HG03108 (cell line): ENCODE measurements around the gene TRPM3.
"Not testable (repeated sequence)": the region's sequence is repeated elsewhere in the genome, so short reads cannot be mapped to it uniquely, and the experiment has no call there.

Source experiments
- ATAC-seq: cut with Tn5 transposase; IDR thresholded peaks from one replicate; pipeline ENCODE4 v1.9.1; 2021; ENCODE audit warnings: moderate library complexity; ENCODE audit not compliant: unreplicated experiment

Gene TRPM3

GRCh38 chr9:70784456-70784855 lies 337.0 kb downstream of the TRPM3 start:
- no peak for ATAC-seq

- no peak for ATAC-seq
These were observed 342.9 kb downstream of the TRPM3 start for GRCh38 chr9:70778568-70778967.

- ATAC-seq: no peak
These were observed 347.8 kb downstream of the TRPM3 start for GRCh38 chr9:70773579-70773978.

- no peak for ATAC-seq
These were observed 348.8 kb downstream of the TRPM3 start for GRCh38 chr9:70772601-70773000.

GRCh38 chr9:70765946-70766345 lies 355.5 kb downstream of the TRPM3 start:
- no peak for ATAC-seq

GRCh38 chr9:70761139-70761670 lies 360.2 kb downstream of the TRPM3 start:
- no peak for ATAC-seq

- no peak for ATAC-seq
These were observed 361.2 kb downstream of the TRPM3 start for GRCh38 chr9:70760228-70760627.

GRCh38 chr9:70753311-70753710 lies 368.1 kb downstream of the TRPM3 start:
- no peak for ATAC-seq

- no peak for ATAC-seq
These were observed 372.4 kb downstream of the TRPM3 start for GRCh38 chr9:70749066-70749465.

- no peak for ATAC-seq
These were observed 374.1 kb downstream of the TRPM3 start for GRCh38 chr9:70747261-70747718.

GRCh38 chr9:70746760-70747159 lies 374.7 kb downstream of the TRPM3 start:
- no peak for ATAC-seq

GRCh38 chr9:70746316-70746715 lies 375.1 kb downstream of the TRPM3 start:
- ATAC-seq: no peak

GRCh38 chr9:70724794-70725193 lies 396.6 kb downstream of the TRPM3 start:
- not testable (repeated sequence) for ATAC-seq

GRCh38 chr9:70724025-70724424 lies 397.4 kb downstream of the TRPM3 start:
- not testable (repeated sequence) for ATAC-seq

GRCh38 chr9:70706797-70707196 lies 414.6 kb downstream of the TRPM3 start:
- not testable (repeated sequence) for ATAC-seq

- ATAC-seq: no peak
These were observed 420.3 kb downstream of the TRPM3 start for GRCh38 chr9:70701163-70701562.

GRCh38 chr9:70696694-70697335 lies 424.6 kb downstream of the TRPM3 start:
- ATAC-seq: no peak

- ATAC-seq: no peak
These were observed 426.7 kb downstream of the TRPM3 start for GRCh38 chr9:70694758-70695157.

GRCh38 chr9:70693186-70693585 lies 428.2 kb downstream of the TRPM3 start:
- no peak for ATAC-seq

- ATAC-seq: no peak
These were observed 429.0 kb downstream of the TRPM3 start for GRCh38 chr9:70692431-70692830.

GRCh38 chr9:70688704-70689103 lies 432.7 kb downstream of the TRPM3 start:
- no peak for ATAC-seq

GRCh38 chr9:70683841-70684240 lies 437.6 kb downstream of the TRPM3 start:
- no peak for ATAC-seq

GRCh38 chr9:70682298-70682697 lies 439.1 kb downstream of the TRPM3 start:
- ATAC-seq: no peak
